SIG-M5 treated with dmso at 0.1 percent for 504 hours (cell line): ENCODE measurements around the gene FKBP15.
"Not testable (repeated sequence)": the region's sequence is repeated elsewhere in the genome, so short reads cannot be mapped to it uniquely, and the experiment has no call there.

Experiments
- DNase-seq: peaks from one replicate; lab custom pipeline; 2025; ENCODE audit not compliant: unreplicated experiment; lab: John Stamatoyannopoulos, UW

The FKBP15 gene

DNA sequence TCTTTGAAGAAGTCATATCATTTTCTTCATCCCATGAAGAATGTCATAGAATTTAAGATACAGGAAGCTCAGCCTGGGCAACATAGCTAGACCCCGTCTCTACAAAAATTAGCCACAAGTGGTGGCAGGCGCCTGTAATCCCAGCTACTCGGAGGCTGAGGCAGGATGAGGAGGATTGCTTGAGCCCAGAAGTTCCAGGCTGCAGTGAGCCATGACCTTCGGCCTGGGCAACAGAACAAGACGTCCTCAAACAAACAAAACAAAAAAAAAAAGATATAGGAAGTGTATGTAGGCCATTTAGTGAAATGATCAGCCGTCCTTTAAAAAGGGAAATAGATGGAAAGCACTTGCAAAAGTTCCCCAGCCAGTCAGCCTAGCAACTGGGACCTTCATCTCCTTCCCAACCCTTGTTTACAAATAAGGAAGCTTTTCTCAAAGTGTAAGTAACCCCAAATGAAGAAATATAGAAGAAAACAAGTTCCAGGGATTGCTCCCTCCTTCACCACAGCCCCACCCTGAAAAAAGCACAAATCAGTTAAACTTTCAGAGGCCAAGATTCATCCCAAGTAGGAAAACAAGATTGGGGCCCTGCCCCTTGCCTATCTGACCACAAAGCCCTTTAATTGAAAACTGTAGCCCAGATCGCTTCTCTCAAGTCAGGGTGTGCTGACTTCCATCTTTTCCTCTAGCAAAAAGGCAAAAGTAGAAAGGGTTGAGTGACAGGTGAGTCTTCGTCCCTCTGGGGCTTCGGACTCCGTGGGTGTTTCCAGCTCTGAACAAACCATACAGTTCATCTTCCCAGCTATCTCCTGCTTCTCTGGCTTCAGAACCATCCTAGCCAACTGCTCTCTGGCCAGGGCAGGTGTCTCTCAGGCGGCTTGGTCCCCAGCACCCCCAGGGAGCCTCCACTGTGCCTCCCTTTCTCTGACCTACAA, 69.1 kb downstream of the FKBP15 start:
- DNase-seq, result peak; percentile 49

DNA sequence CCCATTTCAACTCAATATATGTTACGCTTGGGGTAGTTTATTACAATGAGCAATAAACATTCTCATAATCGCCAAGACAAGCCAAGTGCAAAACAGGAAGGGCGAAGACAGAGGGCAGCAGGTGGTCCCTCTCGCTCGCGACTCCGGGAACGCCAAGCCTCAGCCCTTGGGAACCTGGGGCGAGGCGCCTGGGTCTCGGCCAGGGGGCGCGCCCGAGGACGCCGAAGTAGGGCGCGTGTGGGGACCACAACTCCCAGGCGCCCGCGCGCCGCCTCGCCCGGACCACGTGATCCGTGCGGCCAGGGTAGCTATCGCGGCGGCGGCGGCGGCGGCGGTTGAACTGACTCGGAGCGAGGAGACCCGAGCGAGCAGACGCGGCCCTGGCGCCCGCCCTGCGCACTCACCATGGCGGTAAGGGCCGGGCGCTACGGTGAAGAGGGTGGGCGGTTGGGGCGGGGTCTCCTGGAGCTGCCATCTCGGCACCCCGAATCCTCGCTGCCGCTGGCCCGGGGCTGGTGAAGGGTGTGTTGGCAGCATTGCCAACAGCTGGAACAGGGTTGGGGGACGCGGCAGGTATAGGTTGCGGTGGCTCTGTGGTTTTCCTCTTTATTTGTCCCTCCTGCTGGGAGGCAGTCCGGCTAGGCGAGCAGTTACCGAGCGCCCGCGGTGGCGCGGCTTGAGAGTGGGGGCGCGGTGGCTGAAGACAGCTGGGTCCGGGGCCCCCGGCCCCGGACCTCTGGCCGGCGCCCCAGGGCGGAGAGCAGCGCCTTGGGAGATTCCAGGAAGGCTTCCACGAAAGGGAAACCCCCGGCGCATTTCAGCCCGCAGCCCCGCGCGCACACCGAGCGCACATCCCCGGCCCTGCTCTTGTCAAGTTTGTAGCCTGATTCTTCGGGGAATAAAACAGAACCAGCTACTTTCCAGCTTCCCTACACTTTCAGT, 70.1 kb downstream of the FKBP15 start, which contains the start of gene SLC31A2:
Gene SLC31A2 (plus strand): TSS at position 338 of the 942 bp plus-strand sequence. CDS start 68 bp downstream, at position 406.
- DNase-seq, result peak; percentile 78

- not testable (repeated sequence) for DNase-seq
Observed at GRCh38 chr9:113149561-113149960, 71.5 kb downstream of the FKBP15 start.

GRCh38 chr9:113148781-113149510, 72.1 kb downstream of the FKBP15 start:
- peak; percentile 45 for DNase-seq

GRCh38 chr9:113148372-113148705, 72.7 kb downstream of the FKBP15 start:
- no peak for DNase-seq

GRCh38 chr9:113143432-113144227, 77.4 kb downstream of the FKBP15 start:
- no peak for DNase-seq

- DNase-seq, result not testable (repeated sequence)
Observed at GRCh38 chr9:113140896-113141295, 80.2 kb downstream of the FKBP15 start.

- no peak for DNase-seq
Observed at GRCh38 chr9:113139953-113140352, 81.1 kb downstream of the FKBP15 start.

- no peak for DNase-seq
Observed at GRCh38 chr9:113139225-113139829, 81.8 kb downstream of the FKBP15 start.

GRCh38 chr9:113138760-113139159, 82.3 kb downstream of the FKBP15 start:
- no peak for DNase-seq

DNA sequence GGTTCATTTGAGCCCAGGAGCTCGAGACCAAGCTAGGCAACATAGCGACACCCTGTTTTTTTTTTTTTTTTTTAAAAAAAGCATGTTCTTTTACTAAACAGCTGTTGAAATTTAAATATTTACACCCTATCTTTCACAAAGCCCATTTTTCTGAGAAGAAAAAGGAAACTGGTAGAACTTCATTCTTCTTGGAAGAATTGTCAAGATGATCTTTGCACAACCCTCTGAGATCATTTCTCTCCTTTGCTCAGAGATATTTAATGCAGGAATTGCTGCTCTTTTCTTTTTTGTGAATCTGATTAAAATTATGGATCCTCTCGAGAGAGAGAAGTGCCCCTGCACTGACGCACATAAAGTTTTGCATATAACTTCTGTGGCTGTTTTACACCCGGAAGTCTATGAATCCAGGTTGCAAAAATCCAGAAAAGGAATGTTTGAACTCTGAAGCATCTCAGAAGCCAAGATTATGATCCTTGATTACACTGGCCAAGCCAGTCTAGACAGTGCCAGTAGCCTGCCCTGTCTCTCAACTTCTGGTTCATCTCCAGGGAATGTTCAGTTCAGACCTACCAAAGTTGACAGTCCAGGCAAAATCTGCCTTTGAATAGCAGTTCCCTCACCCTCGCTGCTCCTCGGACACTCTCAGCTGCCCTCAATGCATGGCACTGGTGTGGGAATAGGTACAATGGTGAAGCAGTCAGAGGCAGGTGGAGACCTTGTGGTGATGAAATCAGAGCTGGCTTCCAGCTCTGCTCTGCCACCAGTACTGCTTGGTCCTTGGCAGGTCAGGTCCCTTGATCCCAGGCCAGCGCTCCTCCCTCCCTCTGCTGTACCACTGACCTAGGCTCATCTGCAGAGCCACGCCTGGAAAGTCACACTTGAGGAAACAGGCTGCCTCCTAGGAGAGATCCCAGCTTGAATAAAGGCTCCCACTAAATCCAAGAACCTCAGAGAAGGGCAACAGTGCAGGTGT, 83.6 kb downstream of the FKBP15 start:
- peak; percentile 63 for DNase-seq

DNA sequence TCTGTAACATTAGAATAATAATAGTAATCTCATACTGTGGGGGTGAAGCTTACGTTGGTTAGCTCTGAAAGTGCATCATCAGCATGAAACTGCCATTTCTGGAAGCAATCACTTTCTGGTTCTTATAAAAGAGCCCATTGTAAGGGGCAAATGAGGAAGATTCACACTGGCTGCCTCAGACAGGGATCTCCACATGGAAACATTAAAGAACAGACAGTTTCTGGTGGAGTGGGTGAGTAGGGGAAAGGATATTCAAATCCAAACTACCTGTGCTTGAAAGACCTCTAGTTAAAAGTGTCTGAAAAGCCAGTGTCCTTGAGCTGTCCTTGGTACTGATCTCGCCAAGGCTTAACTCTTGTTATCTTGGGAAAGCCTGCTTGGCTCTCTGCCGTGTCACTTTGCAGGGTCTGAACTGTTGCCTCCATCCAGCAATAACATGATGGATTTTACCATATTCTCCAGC, 89.4 kb downstream of the FKBP15 start:
- DNase-seq, result peak; percentile 32

GRCh38 chr9:113129884-113130283, 91.2 kb downstream of the FKBP15 start:
- no peak for DNase-seq

- DNase-seq, result no peak
Observed at GRCh38 chr9:113129466-113129865, 91.6 kb downstream of the FKBP15 start.

GRCh38 chr9:113125386-113126035, 95.6 kb downstream of the FKBP15 start:
- DNase-seq, result no peak

DNA sequence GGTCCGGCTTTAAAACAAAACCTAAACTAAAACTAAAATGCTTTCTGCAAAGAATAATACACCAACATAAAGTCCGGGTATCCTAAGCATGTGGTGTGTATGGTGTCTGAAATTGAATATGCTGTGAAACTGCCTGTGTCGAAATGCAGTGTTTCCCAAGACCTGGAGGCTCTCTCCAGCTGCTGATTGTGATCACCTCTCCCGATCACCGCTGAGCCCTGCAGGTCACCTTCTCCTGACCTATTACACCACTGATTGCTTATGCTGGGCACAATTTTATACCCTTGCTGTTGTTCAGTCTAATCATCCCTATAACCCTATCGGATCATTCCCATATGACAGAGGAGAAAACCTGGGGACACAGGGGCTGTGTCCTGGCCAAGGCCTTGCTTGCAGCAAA, 102.2 kb downstream of the FKBP15 start:
- DNase-seq, result not testable (repeated sequence)
